PC-9 (cell line): ENCODE results near the gene POU2F3. TPM values are rescaled to one million over a fixed set of nuclear protein-coding genes. Genes with fewer than 3 reads are reported as not detected.

ENCODE experiments used
- BruUV-seq: library from RNA; stranded (reverse); fragments of 400-500 nt; replicated peaks from 2 replicates; lab custom pipeline; 2021; lab: Mats Ljungman, UMichigan
- CTCF ChIA-PET: fragments of 300-600 bp; sonication (Branson Sonifier 250); formaldehyde crosslinking; loops from one replicate; lab custom pipeline; 2022; ENCODE audit warnings: antibody characterized with exemption; lab: Charles Lee
- POLR2A ChIA-PET: fragments of 300-600 bp; sonication (Branson Sonifier 250); formaldehyde crosslinking; loops from one replicate; lab custom pipeline; 2022; ENCODE audit warnings: antibody characterized with exemption; ENCODE audit not compliant: unreplicated experiment; lab: Charles Lee
- DNase-seq, 2 experiments: peaks; one replicate each; pipeline versions ENCODE4 v3.0.0 to v3.0.0-alpha.2; 2015 to 2022; ENCODE audit warnings: mixed read lengths in 1 of 2
- H2AFZ ChIP-seq: fragments of 200-600 bp; sonication (generic); 2 replicates; pipeline ENCODE4 v1.8.1; 2017; ENCODE audit warnings: antibody characterized with exemption
- H3F3A ChIP-seq: fragments of 200-600 bp; sonication (generic); 2 replicates; pipeline ENCODE4 v1.8.1; 2017; ENCODE audit warnings: antibody characterized with exemption, mild to moderate bottlenecking, low read depth; ENCODE audit not compliant: insufficient read depth
- H3K27ac ChIP-seq: fragments of 200-600 bp; sonication (generic); 2 replicates; pipeline ENCODE4 v1.6.1; 2016; ENCODE audit warnings: mixed run types
- H3K27me3 ChIP-seq: fragments of 200-600 bp; sonication (generic); 2 replicates; pipeline ENCODE4 v1.6.1; 2016; ENCODE audit warnings: low read depth, mixed run types; ENCODE audit not compliant: insufficient read depth
- H3K36me3 ChIP-seq: fragments of 200-600 bp; sonication (generic); 2 replicates; pipeline ENCODE4 v1.6.1; 2016; ENCODE audit warnings: low read depth, mixed run types
- H3K4me1 ChIP-seq: fragments of 200-600 bp; sonication (generic); replicated peaks from 2 replicates; pipeline ENCODE4 v1.6.1; 2016; ENCODE audit warnings: mixed run types; ENCODE audit not compliant: insufficient read depth
- H3K4me2 ChIP-seq: fragments of 200-600 bp; sonication (generic); 2 replicates; pipeline ENCODE4 v1.6.1; 2017; ENCODE audit warnings: mixed run types
- H3K4me3 ChIP-seq: fragments of 200-600 bp; sonication (generic); 2 replicates; pipeline ENCODE4 v1.6.1; 2016; ENCODE audit warnings: mixed run types
- H3K79me2 ChIP-seq: fragments of 200-600 bp; sonication (generic); 2 replicates; pipeline ENCODE4 v1.6.1; 2017; ENCODE audit warnings: low read depth, mixed run types
- H3K9me2 ChIP-seq: fragments of 200-600 bp; sonication (generic); 2 replicates; pipeline ENCODE4 v1.8.1; 2017; ENCODE audit warnings: mild to moderate bottlenecking; ENCODE audit not compliant: insufficient read depth
- H3K9me3 ChIP-seq: fragments of 200-600 bp; sonication (generic); 2 replicates; pipeline ENCODE4 v1.8.1; 2016; ENCODE audit warnings: low read depth; ENCODE audit not compliant: insufficient read depth
- H4K20me1 ChIP-seq: fragments of 200-600 bp; sonication (generic); 2 replicates; pipeline ENCODE4 v1.8.1; 2017; ENCODE audit not compliant: insufficient read depth
- CTCF ChIP-seq: fragments of 200-600 bp; sonication (generic); conservative IDR thresholded peaks from 2 replicates; pipeline ENCODE4 v1.6.1; 2017; ENCODE audit warnings: mixed run types, antibody characterized with exemption, mild to moderate bottlenecking, moderate library complexity
- EZH2 ChIP-seq: fragments of 200-600 bp; sonication (generic); IDR thresholded peaks from 2 replicates; pipeline ENCODE4 v1.8.0; 2017; ENCODE audit warnings: antibody characterized with exemption, low read depth
- intact Hi-C: fragments of 100-400 bp; cut with micrococcal nuclease; formaldehyde crosslinking; loops from one replicate; pipeline ENCODE4 v1.10.0; 2022; ENCODE audit not compliant: unreplicated experiment
- total RNA-seq: library from RNA; stranded (reverse); gene quantifications from 2 replicates; pipeline ENCODE4 v1.2.3, GENCODE V29; 2021

POU2F3 gene
- total RNA-seq, 1 experiment from 2014 or later = 2.9 TPM

- BruUV-seq = no TSS peak
- H4K20me1 ChIP-seq = peaks cover 35% of the 10 kb centered on the region; the same call in 1 of the 2 replicates
- intact Hi-C loops = no loop called here
- peaks cover 23% of the 10 kb centered on the region for H3K4me1 ChIP-seq
- ChIA-PET CTCF (no interaction called here), POLR2A (no interaction called here)
- H3K36me3 ChIP-seq = 0 out of 2 replicates have a peak, but pooled peaks cover 3% of the 10 kb centered on the region
- no peak overlapping the region for H3K27ac ChIP-seq
- H3K9me3 ChIP-seq = no peaks in the 10 kb centered on the region
- H3K9me2 ChIP-seq = no peaks in the 10 kb centered on the region
- TF ChIP-seq EZH2 (no peak), CTCF (no peak)
- no peak overlapping the region for H2AFZ ChIP-seq
- no peaks in the 10 kb centered on the region for H3K27me3 ChIP-seq
- peaks cover 24% of the 10 kb centered on the region for H3K79me2 ChIP-seq
- peaks cover 22% of the 10 kb centered on the region; the same call in 1 of the 2 replicates for H3F3A ChIP-seq
- H3K4me3 ChIP-seq = no peak overlapping the region
- no peak for DNase-seq
- H3K4me2 ChIP-seq = no peak overlapping the region
Observed at GRCh38 chr11:120224361-120224760, 15.6 kb upstream of the POU2F3 start.

- Histone ChIP-seq H3K27me3 (no peaks in the 10 kb centered on the region), H3K4me3 (no peak overlapping the region), H3K9me2 (no peaks in the 10 kb centered on the region), H3K9me3 (no peaks in the 10 kb centered on the region), H3F3A (peaks cover 22% of the 10 kb centered on the region; the same call in 1 of the 2 replicates), H3K79me2 (peaks cover 15% of the 10 kb centered on the region; the same call in 1 of the 2 replicates), H3K4me1 (peaks cover 15% of the 10 kb centered on the region), H3K4me2 (no peak overlapping the region), H3K27ac (no peak overlapping the region), H3K36me3 (0 out of 2 replicates have a peak, but pooled peaks cover 3% of the 10 kb centered on the region), H4K20me1 (0 out of 2 replicates have a peak, but pooled peaks cover 28% of the 10 kb centered on the region), H2AFZ (no peak overlapping the region)
- no TSS peak for BruUV-seq
- DNase-seq = no peak
- POLR2A ChIA-PET = no interaction called here
- CTCF ChIA-PET = no interaction called here
- intact Hi-C loops = loop anchor here (5.0 kb wide), 3 partner anchors 103 to 743 kb away; no protein-coding TSS in a partner anchor
- TF ChIP-seq CTCF (no peak), EZH2 (no peak)
Observed at GRCh38 chr11:120224972-120225909, 14.7 kb upstream of the POU2F3 start.

GRCh38 chr11:120226242-120226641 lies 13.7 kb upstream of the POU2F3 start:
- no peak overlapping the region for H3K4me3 ChIP-seq
- no peak for TF ChIP-seq CTCF
- no peak for TF ChIP-seq EZH2
- no peak overlapping the region for H3K27ac ChIP-seq
- 0 out of 2 replicates have a peak, but pooled peaks cover 3% of the 10 kb centered on the region for H3K36me3 ChIP-seq
- 0 out of 2 replicates have a peak, but pooled peaks cover 21% of the 10 kb centered on the region for H4K20me1 ChIP-seq
- H3F3A ChIP-seq = peaks cover 22% of the 10 kb centered on the region; the same call in 1 of the 2 replicates
- no peak for DNase-seq
- peaks cover 7% of the 10 kb centered on the region; the same call in 1 of the 2 replicates for H3K79me2 ChIP-seq
- no peak overlapping the region for H3K4me2 ChIP-seq
- BruUV-seq = no TSS peak
- H3K4me1 ChIP-seq = peaks cover 5% of the 10 kb centered on the region
- H3K9me2 ChIP-seq = no peaks in the 10 kb centered on the region
- CTCF ChIA-PET = no interaction called here
- POLR2A ChIA-PET = no interaction called here
- intact Hi-C loops = loop anchor here (5.0 kb wide), 3 partner anchors 104 to 744 kb away; no protein-coding TSS in a partner anchor
- H3K9me3 ChIP-seq = no peaks in the 10 kb centered on the region
- H3K27me3 ChIP-seq = no peaks in the 10 kb centered on the region
- no peak overlapping the region for H2AFZ ChIP-seq
